Measurements from ENCODE around the gene SMURF2.

GRCh38 chr17:64573214-64573613, 88.9 kb downstream of the SMURF2 start:
- no peak for TF ChIP-seq EZH2 (IDR thresholded peaks at IDR 0.05; ENCODE audit: borderline replicate concordance, low read depth, low read length, poor library complexity, severe bottlenecking)
- TF ChIP-seq, protein P1, sequence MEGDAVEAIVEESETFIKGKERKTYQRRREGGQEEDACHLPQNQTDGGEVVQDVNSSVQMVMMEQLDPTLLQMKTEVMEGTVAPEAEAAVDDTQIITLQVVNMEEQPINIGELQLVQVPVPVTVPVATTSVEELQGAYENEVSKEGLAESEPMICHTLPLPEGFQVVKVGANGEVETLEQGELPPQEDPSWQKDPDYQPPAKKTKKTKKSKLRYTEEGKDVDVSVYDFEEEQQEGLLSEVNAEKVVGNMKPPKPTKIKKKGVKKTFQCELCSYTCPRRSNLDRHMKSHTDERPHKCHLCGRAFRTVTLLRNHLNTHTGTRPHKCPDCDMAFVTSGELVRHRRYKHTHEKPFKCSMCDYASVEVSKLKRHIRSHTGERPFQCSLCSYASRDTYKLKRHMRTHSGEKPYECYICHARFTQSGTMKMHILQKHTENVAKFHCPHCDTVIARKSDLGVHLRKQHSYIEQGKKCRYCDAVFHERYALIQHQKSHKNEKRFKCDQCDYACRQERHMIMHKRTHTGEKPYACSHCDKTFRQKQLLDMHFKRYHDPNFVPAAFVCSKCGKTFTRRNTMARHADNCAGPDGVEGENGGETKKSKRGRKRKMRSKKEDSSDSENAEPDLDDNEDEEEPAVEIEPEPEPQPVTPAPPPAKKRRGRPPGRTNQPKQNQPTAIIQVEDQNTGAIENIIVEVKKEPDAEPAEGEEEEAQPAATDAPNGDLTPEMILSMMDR (conservative IDR thresholded peaks at IDR 0.05; ENCODE audit: low read depth, low read length): no peak

Measured in A673 (cell line).